Esophagus squamous epithelium (tissue), 5 donors: Measurements from ENCODE around the gene FERMT1. TPM values are rescaled to one million over a fixed set of nuclear protein-coding genes. Genes with fewer than 3 reads are reported as not detected.

Source experiments
- DNase-seq: peaks from one replicate; lab custom pipeline; 2025; lab: John Stamatoyannopoulos, UW
- H3K27ac ChIP-seq, 4 donors: fragments of 200-600 bp; sonication (generic); one replicate each; pipeline ENCODE4 v1.5.1; 2016 to 2019; ENCODE audit warnings: mild to moderate bottlenecking in 1 of 4
- H3K27me3 ChIP-seq, 4 donors: fragments of 200-600 bp; sonication (generic); 1 replicate in 3 of 4; 2 replicates in 1 of 4; pipeline versions ENCODE4 v1.5.1 to v1.6.0; 2017 to 2021; ENCODE audit warnings: antibody characterized with exemption in 1 of 4
- H3K36me3 ChIP-seq, 3 donors: fragments of 200-600 bp; sonication (generic); one replicate each; pipeline ENCODE4 v1.5.1; 2016 to 2019
- H3K4me1 ChIP-seq, 3 donors: fragments of 200-600 bp; sonication (generic); one replicate each; pipeline ENCODE4 v1.5.1; 2017 to 2019
- H3K4me3 ChIP-seq, 4 donors: fragments of 200-600 bp; sonication (generic); 1 replicate in 3 of 4; 2 replicates in 1 of 4; pipeline ENCODE4 v1.5.1; 2016 to 2019; ENCODE audit warnings: mild to moderate bottlenecking in 2 of 4, moderate library complexity in 1 of 4
- H3K9me3 ChIP-seq, 3 donors: fragments of 200-600 bp; sonication (generic); one replicate each; pipeline ENCODE4 v1.5.1; 2016 to 2019
- CTCF ChIP-seq, 6 experiments: fragments of 450-650 bp in 4 of 6; fragments of 200-600 bp in 2 of 6; sonication (generic) in 2 of 6; IDR thresholded peaks; one replicate each; pipeline ENCODE4 v1.5.1; 2016 to 2019; ENCODE audit warnings: antibody characterized with exemption in 6 of 6, mild to moderate bottlenecking in 4 of 6, moderate library complexity in 4 of 6
- POLR2A ChIP-seq, 4 donors: fragments of 450-650 bp; IDR thresholded peaks; one replicate each; pipeline ENCODE4 v1.6.1; 2017; ENCODE audit warnings: antibody characterized with exemption in 4 of 4, mild to moderate bottlenecking in 4 of 4, moderate library complexity in 3 of 4
- WGBS, 2 donors: methylation state at CpG; one replicate each; pipeline ENCODE4 v1.1.5; 2018; 5-methylcytosine and 5-hydroxymethylcytosine counted together
- intact Hi-C: fragments of 100-400 bp; cut with DNase I; formaldehyde crosslinking; loops from one replicate; pipeline ENCODE4 v1.15.0; 2022
- total RNA-seq, 4 donors: library from RNA; depleted of rRNA; stranded (reverse); fragments of >200 nt; gene quantifications; one replicate each; pipeline ENCODE4 v1.1.0, GENCODE V29; 2016
- donor health status: DM: yes; HTN: yes; CAD: no.

The FERMT1 gene, protein sequence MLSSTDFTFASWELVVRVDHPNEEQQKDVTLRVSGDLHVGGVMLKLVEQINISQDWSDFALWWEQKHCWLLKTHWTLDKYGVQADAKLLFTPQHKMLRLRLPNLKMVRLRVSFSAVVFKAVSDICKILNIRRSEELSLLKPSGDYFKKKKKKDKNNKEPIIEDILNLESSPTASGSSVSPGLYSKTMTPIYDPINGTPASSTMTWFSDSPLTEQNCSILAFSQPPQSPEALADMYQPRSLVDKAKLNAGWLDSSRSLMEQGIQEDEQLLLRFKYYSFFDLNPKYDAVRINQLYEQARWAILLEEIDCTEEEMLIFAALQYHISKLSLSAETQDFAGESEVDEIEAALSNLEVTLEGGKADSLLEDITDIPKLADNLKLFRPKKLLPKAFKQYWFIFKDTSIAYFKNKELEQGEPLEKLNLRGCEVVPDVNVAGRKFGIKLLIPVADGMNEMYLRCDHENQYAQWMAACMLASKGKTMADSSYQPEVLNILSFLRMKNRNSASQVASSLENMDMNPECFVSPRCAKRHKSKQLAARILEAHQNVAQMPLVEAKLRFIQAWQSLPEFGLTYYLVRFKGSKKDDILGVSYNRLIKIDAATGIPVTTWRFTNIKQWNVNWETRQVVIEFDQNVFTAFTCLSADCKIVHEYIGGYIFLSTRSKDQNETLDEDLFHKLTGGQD
- total RNA-seq, result 10 to 100 TPM; 19.3 to 53.5 (median 25.8) TPM

GRCh38 chr20:6122873-6123648 lies at the start of gene FERMT1:
TSS of gene FERMT1 (minus strand) at chr20:6123030. CDS start at chr20:6119554, 3,476 bp downstream.
- 3 to 5% methylated on average over 12 to 21 of the region's 55 CpGs for WGBS, 2 donors
- peak in 2 of 4 donors; percentile 47 to 51 for TF ChIP-seq POLR2A (IDR thresholded peaks at IDR 0.05)
- no peak for TF ChIP-seq CTCF (IDR thresholded peaks at IDR 0.05)
- Histone ChIP-seq H3K4me1 (peaks cover 11 to 47% (median 17%) of the 10 kb centered on the region in 3 donors), H3K27me3 (peaks cover 0 to 32% (median 0%) of the 10 kb centered on the region in 4 donors), H3K9me3 (no peaks in the 10 kb centered on the region), H3K4me3 (peak within 1 kb of the TSS; percentile 54 to 80 (median 67)), H3K36me3 (peaks cover 0 to 15% (median 0%) of the 10 kb centered on the region in 3 donors), H3K27ac (peak within 1 kb of the TSS; percentile 84 to 92 (median 86))
- intact Hi-C loops, result no loop called here
- no peak for DNase-seq

- TF ChIP-seq POLR2A (IDR thresholded peaks at IDR 0.05) (no peak), CTCF (IDR thresholded peaks at IDR 0.05) (no peak)
- intact Hi-C loops, result no loop called here
- Histone ChIP-seq H3K9me3 (no peaks in the 10 kb centered on the region), H3K27ac (no peak overlapping the region), H3K36me3 (no peaks in the 10 kb centered on the region), H3K27me3 (no peaks in the 10 kb centered on the region), H3K4me1 (no peaks in the 10 kb centered on the region), H3K4me3 (no peak overlapping the region)
- DNase-seq, result no peak
Measured at GRCh38 chr20:6169251-6169650, 46.4 kb upstream of the FERMT1 start.

DNA sequence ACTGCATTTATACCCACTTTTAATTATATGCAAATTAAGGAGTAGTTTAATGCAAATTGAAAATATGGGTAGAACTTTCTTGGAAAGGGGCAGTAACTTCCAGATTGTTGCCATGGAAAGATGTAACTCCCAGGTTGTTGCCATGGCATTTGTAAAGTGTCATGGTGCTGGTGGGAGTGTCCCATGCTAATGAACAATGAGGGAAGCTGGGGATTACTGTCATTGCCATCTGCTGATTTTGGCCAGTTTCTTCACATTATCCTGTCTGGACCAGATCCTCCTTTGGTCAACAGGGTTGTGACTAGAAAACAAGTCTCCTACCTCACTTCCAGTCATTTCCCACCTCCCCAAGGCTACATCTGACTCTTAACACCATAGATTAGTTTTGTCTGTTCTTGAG lies 45.4 kb upstream of the FERMT1 start:
- TF ChIP-seq POLR2A (IDR thresholded peaks at IDR 0.05), result no peak

DNA sequence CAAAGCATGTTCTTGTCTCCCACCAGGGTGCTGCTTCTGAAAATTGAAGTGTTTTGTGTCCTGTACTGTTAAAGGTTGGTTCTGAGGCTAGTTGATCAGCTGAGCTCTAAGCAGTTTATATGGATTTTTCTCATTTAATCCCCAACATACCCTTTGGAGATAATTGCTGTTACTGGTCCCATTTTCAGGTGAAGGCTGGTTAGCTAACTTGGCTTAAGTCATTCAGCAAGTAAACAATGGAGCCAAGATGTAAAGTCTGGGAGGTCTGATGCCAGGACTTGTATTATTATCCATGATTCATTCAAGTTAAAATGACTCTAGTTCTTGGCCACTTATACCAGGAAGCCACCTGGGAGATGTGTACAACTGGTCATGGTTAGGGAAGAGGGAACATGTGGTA lies 42.5 kb upstream of the FERMT1 start:
- no peaks in the 10 kb centered on the region for H3K36me3 ChIP-seq
- no peak overlapping the region for H3K27ac ChIP-seq
- H3K27me3 ChIP-seq, result peaks cover 0 to 12% (median 0%) of the 10 kb centered on the region in 4 donors
- TF ChIP-seq CTCF (IDR thresholded peaks at IDR 0.05), result no peak
- no peak for TF ChIP-seq POLR2A (IDR thresholded peaks at IDR 0.05)
- intact Hi-C loops, result no loop called here
- no peaks in the 10 kb centered on the region for H3K9me3 ChIP-seq
- no peak overlapping the region for H3K4me3 ChIP-seq
- H3K4me1 ChIP-seq, result no peaks in the 10 kb centered on the region
- no peak for DNase-seq

More for the DNA sequence above, 45.4 kb upstream of the FERMT1 start:
- H3K27ac ChIP-seq, result no peak overlapping the region
- H3K27me3 ChIP-seq, result no peaks in the 10 kb centered on the region
- H3K4me3 ChIP-seq, result no peak overlapping the region
- no peaks in the 10 kb centered on the region for H3K4me1 ChIP-seq
- intact Hi-C loops, result no loop called here
- no peak for DNase-seq
- H3K36me3 ChIP-seq, result no peaks in the 10 kb centered on the region
- no peaks in the 10 kb centered on the region for H3K9me3 ChIP-seq

- Histone ChIP-seq H3K27me3 (peaks cover 0 to 12% (median 0%) of the 10 kb centered on the region in 4 donors), H3K4me1 (no peaks in the 10 kb centered on the region), H3K36me3 (no peaks in the 10 kb centered on the region), H3K9me3 (no peaks in the 10 kb centered on the region), H3K4me3 (no peak overlapping the region), H3K27ac (peak overlapping the region in 1 of 4 donors; percentile 5)
- intact Hi-C loops, result no loop called here
- TF ChIP-seq CTCF (IDR thresholded peaks at IDR 0.05), result no peak
- no peak for TF ChIP-seq POLR2A (IDR thresholded peaks at IDR 0.05)
- 45 to 49% methylated on average over 9 to 10 of the region's 10 CpGs for WGBS, 2 donors
- no peak for DNase-seq
Measured at GRCh38 chr20:6164421-6165341, 41.9 kb upstream of the FERMT1 start.
